HCT116 (cell line): ENCODE data around the gene DOCK7.
"Not testable (repeated sequence)": the region's sequence is repeated elsewhere in the genome, so short reads cannot be mapped to it uniquely, and the experiment has no call there.

ENCODE experiments used
- EZH2 ChIP-seq: fragments of 200-600 bp; sonication (generic); IDR thresholded peaks from 2 replicates; pipeline ENCODE4 v1.6.1; 2017; ENCODE audit warnings: antibody characterized with exemption, mixed run types
- EZH2phosphoT487 ChIP-seq: fragments of 200-600 bp; IDR thresholded peaks from 2 replicates; pipeline ENCODE4 v1.6.1; 2018; ENCODE audit warnings: antibody characterized with exemption, borderline replicate concordance
- POLR2AphosphoS5 ChIP-seq: IDR thresholded peaks from 2 replicates; pipeline ENCODE4 v1.6.1; 2011; ENCODE audit warnings: mild to moderate bottlenecking, low read depth, low read length, moderate library complexity
- SIN3A ChIP-seq: IDR thresholded peaks from 2 replicates; pipeline ENCODE4 v1.6.1; 2012; ENCODE audit warnings: low read depth
- TCF7L2 ChIP-seq: IDR thresholded peaks from 2 replicates; pipeline ENCODE4 v1.7.0; 2011; ENCODE audit warnings: borderline replicate concordance, inconsistent platforms; ENCODE audit not compliant: insufficient read depth, insufficient read length; ENCODE audit errors: extremely low read depth
- ZNF274 ChIP-seq: fragments of 200-500 bp; sonication (Bioruptor generic); IDR thresholded peaks from 2 replicates; pipeline ENCODE4 v1.6.1; 2014; ENCODE audit warnings: mild to moderate bottlenecking, low read depth, low read length, inconsistent platforms
- TF ChIP-seq, protein P1 (sequence below), 3 experiments: fragments of 200-600 bp in 1 of 3; sonication (generic) in 1 of 3; IDR thresholded peaks in 2 of 3; conservative IDR thresholded peaks in 1 of 3; 2 replicates each; pipeline ENCODE4 v1.5.1; 2012 to 2017; ENCODE audit warnings: low read depth in 2 of 3, low read length in 2 of 3, antibody characterized with exemption in 1 of 3, borderline replicate concordance in 1 of 3, control low read depth in 1 of 3, mild to moderate bottlenecking in 1 of 3, mixed read lengths in 1 of 3, mixed run types in 1 of 3, moderate library complexity in 1 of 3; ENCODE audit not compliant: insufficient read depth in 1 of 3

DNA sequence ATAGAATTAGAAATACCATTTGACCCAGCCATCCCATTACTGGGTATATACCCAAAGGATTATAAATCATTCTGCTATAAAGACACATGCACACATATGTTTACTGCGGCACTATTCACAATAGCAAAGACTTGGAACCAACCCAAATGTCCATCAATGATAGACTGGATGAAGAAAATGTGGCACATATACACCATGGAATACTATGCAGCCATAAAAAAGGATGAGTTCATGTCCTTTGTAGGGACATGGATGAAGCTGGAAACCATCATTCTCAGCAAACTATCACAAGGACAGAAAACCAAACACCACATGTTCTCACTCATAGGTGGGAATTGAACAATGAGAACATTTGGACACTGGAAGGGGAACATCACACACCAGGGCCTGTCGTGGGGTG, 7.2 kb downstream of the DOCK7 start:
- TF ChIP-seq EZH2phosphoT487, TCF7L2, EZH2, ZNF274, SIN3A, POLR2AphosphoS5: not testable (repeated sequence)
- TF ChIP-seq, protein P1, sequence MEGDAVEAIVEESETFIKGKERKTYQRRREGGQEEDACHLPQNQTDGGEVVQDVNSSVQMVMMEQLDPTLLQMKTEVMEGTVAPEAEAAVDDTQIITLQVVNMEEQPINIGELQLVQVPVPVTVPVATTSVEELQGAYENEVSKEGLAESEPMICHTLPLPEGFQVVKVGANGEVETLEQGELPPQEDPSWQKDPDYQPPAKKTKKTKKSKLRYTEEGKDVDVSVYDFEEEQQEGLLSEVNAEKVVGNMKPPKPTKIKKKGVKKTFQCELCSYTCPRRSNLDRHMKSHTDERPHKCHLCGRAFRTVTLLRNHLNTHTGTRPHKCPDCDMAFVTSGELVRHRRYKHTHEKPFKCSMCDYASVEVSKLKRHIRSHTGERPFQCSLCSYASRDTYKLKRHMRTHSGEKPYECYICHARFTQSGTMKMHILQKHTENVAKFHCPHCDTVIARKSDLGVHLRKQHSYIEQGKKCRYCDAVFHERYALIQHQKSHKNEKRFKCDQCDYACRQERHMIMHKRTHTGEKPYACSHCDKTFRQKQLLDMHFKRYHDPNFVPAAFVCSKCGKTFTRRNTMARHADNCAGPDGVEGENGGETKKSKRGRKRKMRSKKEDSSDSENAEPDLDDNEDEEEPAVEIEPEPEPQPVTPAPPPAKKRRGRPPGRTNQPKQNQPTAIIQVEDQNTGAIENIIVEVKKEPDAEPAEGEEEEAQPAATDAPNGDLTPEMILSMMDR (IDR thresholded peaks at IDR 0.05 in 2 of 3, conservative IDR thresholded peaks at IDR 0.05 in 1 of 3; ENCODE audit: borderline replicate concordance in 1 of 3, insufficient read depth in 1 of 3, low read depth in 2 of 3, low read length in 2 of 3): not testable (repeated sequence)
